ENCODE measurements around the gene YBX1.
"Not testable (repeated sequence)": the region's sequence is repeated elsewhere in the genome, so short reads cannot be mapped to it uniquely, and the experiment has no call there.

Gene YBX1

GRCh38 chr1:42723511-42723910 is 41.3 kb downstream of the YBX1 start:
- DNase-seq (ENCODE audit: low read depth), result no peak
- no peak overlapping the region for H3K4me3 ChIP-seq (ENCODE audit: control insufficient read depth, low read depth, low read length)
- TF ChIP-seq, protein P1, sequence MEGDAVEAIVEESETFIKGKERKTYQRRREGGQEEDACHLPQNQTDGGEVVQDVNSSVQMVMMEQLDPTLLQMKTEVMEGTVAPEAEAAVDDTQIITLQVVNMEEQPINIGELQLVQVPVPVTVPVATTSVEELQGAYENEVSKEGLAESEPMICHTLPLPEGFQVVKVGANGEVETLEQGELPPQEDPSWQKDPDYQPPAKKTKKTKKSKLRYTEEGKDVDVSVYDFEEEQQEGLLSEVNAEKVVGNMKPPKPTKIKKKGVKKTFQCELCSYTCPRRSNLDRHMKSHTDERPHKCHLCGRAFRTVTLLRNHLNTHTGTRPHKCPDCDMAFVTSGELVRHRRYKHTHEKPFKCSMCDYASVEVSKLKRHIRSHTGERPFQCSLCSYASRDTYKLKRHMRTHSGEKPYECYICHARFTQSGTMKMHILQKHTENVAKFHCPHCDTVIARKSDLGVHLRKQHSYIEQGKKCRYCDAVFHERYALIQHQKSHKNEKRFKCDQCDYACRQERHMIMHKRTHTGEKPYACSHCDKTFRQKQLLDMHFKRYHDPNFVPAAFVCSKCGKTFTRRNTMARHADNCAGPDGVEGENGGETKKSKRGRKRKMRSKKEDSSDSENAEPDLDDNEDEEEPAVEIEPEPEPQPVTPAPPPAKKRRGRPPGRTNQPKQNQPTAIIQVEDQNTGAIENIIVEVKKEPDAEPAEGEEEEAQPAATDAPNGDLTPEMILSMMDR (conservative IDR thresholded peaks at IDR 0.05; ENCODE audit: control insufficient read depth, insufficient read depth, low read depth, low read length), result no peak

DNA sequence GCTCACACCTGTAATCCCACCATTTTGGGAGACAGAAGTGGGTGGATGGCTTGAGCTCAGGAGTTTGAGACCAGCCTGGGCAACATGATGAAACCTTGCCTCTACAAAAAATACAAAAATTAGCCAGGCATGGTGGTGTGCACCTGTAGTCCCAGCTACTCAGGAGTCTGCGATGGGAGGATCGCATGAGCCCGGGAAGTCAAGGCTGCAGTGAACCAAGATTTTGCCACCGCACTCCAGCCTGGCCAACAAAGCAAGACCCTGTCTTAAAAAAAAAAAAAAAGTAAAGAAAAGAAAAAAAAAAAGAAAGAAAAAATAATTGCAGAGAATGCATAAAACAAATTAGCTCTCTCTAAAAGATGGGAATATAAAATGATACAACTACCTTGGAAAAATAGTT is 43.6 kb downstream of the YBX1 start:
- H3K4me3 ChIP-seq (ENCODE audit: control insufficient read depth, low read depth, low read length); DNase-seq (ENCODE audit: low read depth): not testable (repeated sequence)

DNA sequence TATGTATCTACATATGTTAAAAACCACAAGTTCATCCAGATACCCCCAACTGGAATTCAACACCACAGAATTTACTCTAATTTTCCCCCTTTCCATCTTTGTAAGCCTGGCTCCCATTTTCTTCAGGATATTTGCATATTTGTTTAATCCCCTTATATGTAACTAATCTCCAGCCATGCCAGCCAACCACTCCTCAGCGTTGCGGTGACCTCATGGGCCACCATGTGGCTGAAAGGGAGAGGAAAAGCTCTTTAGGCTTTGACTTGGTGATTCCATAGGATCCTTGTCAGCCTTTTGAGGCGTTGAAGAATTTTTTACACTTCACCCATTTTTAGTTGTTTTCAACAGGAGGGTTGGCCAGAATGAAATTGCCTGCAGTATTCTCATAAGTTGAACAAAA is 47.8 kb downstream of the YBX1 start:
- no peak overlapping the region for H3K4me3 ChIP-seq (ENCODE audit: control insufficient read depth, low read depth, low read length)
- TF ChIP-seq, protein P1 (conservative IDR thresholded peaks at IDR 0.05; ENCODE audit: control insufficient read depth, insufficient read depth, low read depth, low read length), result no peak
- DNase-seq (ENCODE audit: low read depth), result no peak

GRCh38 chr1:42730988-42731387 is 48.8 kb downstream of the YBX1 start:
- DNase-seq (ENCODE audit: low read depth), result peak; percentile 14

GRCh38 chr1:42731585-42731984 is 49.4 kb downstream of the YBX1 start:
- DNase-seq (ENCODE audit: low read depth), result no peak
- H3K4me3 ChIP-seq (ENCODE audit: control insufficient read depth, low read depth, low read length), result no peak overlapping the region
- TF ChIP-seq, protein P1 (conservative IDR thresholded peaks at IDR 0.05; ENCODE audit: control insufficient read depth, insufficient read depth, low read depth, low read length), result no peak

More at GRCh38 chr1:42730988-42731387, 48.8 kb downstream of the YBX1 start:
- TF ChIP-seq, protein P1 (conservative IDR thresholded peaks at IDR 0.05; ENCODE audit: control insufficient read depth, insufficient read depth, low read depth, low read length), result no peak
- no peak overlapping the region for H3K4me3 ChIP-seq (ENCODE audit: control insufficient read depth, low read depth, low read length)

- TF ChIP-seq, protein P1 (conservative IDR thresholded peaks at IDR 0.05; ENCODE audit: control insufficient read depth, insufficient read depth, low read depth, low read length), result no peak
Observed at GRCh38 chr1:42732126-42732680, 50.0 kb downstream of the YBX1 start.

DNA sequence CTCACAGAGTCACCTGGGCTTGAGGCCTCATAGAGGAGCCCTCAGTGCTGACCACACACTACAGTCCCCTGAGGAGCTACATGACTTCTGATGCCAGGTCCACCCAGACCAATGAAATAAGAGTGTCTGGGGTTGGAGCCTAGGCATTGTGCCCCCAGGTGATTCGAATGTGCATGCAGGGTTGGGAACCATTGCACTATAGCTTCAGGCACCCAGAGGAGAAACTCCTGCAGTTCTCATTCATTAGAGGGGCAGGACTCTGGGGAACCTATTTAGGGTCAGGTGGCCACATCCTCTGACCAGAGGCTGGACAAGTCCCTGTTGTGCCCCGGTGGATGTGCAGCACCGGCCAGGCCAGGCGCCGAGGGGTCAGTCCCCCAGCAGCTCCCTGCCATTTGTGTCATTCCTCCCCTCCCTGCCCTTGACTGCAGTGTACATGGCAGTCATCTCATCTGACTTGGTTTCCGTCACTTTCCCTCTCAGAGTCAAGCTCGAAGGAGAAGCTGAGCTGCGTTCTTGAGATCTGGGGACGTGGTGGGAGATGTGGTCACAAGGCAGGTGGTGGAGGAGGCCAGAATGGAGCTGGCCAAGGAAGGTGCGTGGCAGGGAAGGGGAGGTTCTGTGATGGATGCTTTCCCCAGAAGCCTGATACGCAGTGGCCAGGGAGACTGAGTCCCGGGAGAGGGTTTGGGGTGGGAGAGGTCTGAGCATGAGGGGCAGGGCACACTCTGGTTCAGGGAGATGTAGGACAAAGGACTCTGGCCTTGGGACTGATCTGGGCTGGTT is 51.4 kb downstream of the YBX1 start:
- TF ChIP-seq, protein P1 (conservative IDR thresholded peaks at IDR 0.05; ENCODE audit: control insufficient read depth, insufficient read depth, low read depth, low read length), result no peak
- H3K4me3 ChIP-seq (ENCODE audit: control insufficient read depth, low read depth, low read length), result no peak overlapping the region
- DNase-seq (ENCODE audit: low read depth), result no peak

More at GRCh38 chr1:42732126-42732680, 50.0 kb downstream of the YBX1 start:
- H3K4me3 ChIP-seq (ENCODE audit: control insufficient read depth, low read depth, low read length), result no peak overlapping the region
- peak; percentile 77 for DNase-seq (ENCODE audit: low read depth)

All from fibroblast of mammary gland (primary cell).